HepG2 (cell line): ENCODE measurements around the gene COPS3. TPM values are rescaled to one million over a fixed set of nuclear protein-coding genes. Genes with fewer than 3 reads are reported as not detected.
A peak's percentile ranks its signal among the peaks of the same experiment; 100 is the strongest.

Experiments used
- CREB1 ChIP-seq, 2 experiments: fragments of 450-650 bp in 1 of 2; IDR thresholded peaks; 2 replicates each; pipeline ENCODE4 v1.6.1; 2016 to 2017; ENCODE audit warnings: control low read depth in 1 of 2, mild to moderate bottlenecking in 1 of 2, missing compliant biosample characterization in 1 of 2, missing genetic modification characterization in 1 of 2
- DMAP1 ChIP-seq: IDR thresholded peaks from 2 replicates; pipeline ENCODE4 v1.6.1; 2016
- HDAC1 ChIP-seq: sonication (generic); formaldehyde crosslinking; IDR thresholded peaks from 2 replicates; pipeline ENCODE4 v1.5.1; 2020; ENCODE audit warnings: mild to moderate bottlenecking, missing genetic modification reagents
- HMGXB4 ChIP-seq, 2 experiments: sonication (generic) in 1 of 2; formaldehyde crosslinking in 1 of 2; IDR thresholded peaks; 2 replicates each; pipeline versions ENCODE4 v1.4.0 to v1.6.1; 2018 to 2020; ENCODE audit warnings: missing genetic modification reagents in 2 of 2, borderline replicate concordance in 1 of 2, low read depth in 1 of 2, mild to moderate bottlenecking in 1 of 2, missing biosample characterization in 1 of 2
- NFE2L1 ChIP-seq: sonication (generic); formaldehyde crosslinking; IDR thresholded peaks from 2 replicates; pipeline ENCODE4 v1.4.0; 2020; ENCODE audit warnings: missing genetic modification reagents, mild to moderate bottlenecking, borderline replicate concordance
- REL ChIP-seq: sonication (generic); formaldehyde crosslinking; conservative IDR thresholded peaks from 2 replicates; pipeline ENCODE4 v1.8.0; 2022; ENCODE audit warnings: mild to moderate bottlenecking, missing genetic modification reagents, moderate library complexity
- RNF219 ChIP-seq: sonication (generic); formaldehyde crosslinking; IDR thresholded peaks from 2 replicates; pipeline ENCODE4 v1.5.0; 2020; ENCODE audit warnings: mild to moderate bottlenecking, missing genetic modification reagents
- SRSF1 ChIP-seq: fragments of 200-400 bp; formaldehyde crosslinking; optimal IDR thresholded peaks from 2 replicates; pipeline ENCODE3; 2017; ENCODE audit warnings: mild to moderate bottlenecking, low read depth, low read length, moderate library complexity
- ZC3H13 ChIP-seq: sonication (generic); formaldehyde crosslinking; IDR thresholded peaks from 2 replicates; pipeline ENCODE4 v1.8.1; 2023; ENCODE audit warnings: mild to moderate bottlenecking, missing genetic modification reagents, moderate library complexity
- ZFYVE20 ChIP-seq: sonication (generic); formaldehyde crosslinking; IDR thresholded peaks from 2 replicates; pipeline ENCODE4 v1.8.0; 2023; ENCODE audit warnings: low read depth, mild to moderate bottlenecking, moderate library complexity, missing genetic modification reagents, borderline replicate concordance
- ZNF207 ChIP-seq: fragments of 450-650 bp; IDR thresholded peaks from 2 replicates; pipeline ENCODE4 v1.6.1; 2016; ENCODE audit warnings: antibody characterized with exemption, borderline replicate concordance
- ZNF343 ChIP-seq: sonication (generic); formaldehyde crosslinking; IDR thresholded peaks from 2 replicates; pipeline ENCODE4 v1.4.0; 2020; ENCODE audit warnings: mild to moderate bottlenecking, missing genetic modification reagents
- ZNF367 ChIP-seq: sonication (generic); formaldehyde crosslinking; IDR thresholded peaks from 2 replicates; pipeline ENCODE4 v1.4.0; 2020; ENCODE audit warnings: missing genetic modification reagents, borderline replicate concordance
- ZNF383 ChIP-seq: sonication (generic); formaldehyde crosslinking; IDR thresholded peaks from 2 replicates; pipeline ENCODE4 v1.4.0; 2020; ENCODE audit warnings: missing genetic modification reagents, mild to moderate bottlenecking, borderline replicate concordance
- ZNF564 ChIP-seq: sonication (generic); formaldehyde crosslinking; IDR thresholded peaks from 2 replicates; pipeline ENCODE4 v1.8.1; 2023; ENCODE audit warnings: mild to moderate bottlenecking, missing genetic modification reagents
- ZNF746 ChIP-seq: sonication (generic); formaldehyde crosslinking; IDR thresholded peaks from 2 replicates; pipeline ENCODE4 v1.8.0; 2022; ENCODE audit warnings: mild to moderate bottlenecking, missing genetic modification reagents
- polyA plus RNA-seq, 8 experiments: library from polyadenylated mRNA; depleted of rRNA in 3 of 8; stranded (reverse) in 7 of 8; unstranded in 1 of 8; fragments of >200 nt; fragmentation: Illumina TruSeq in 4 of 8; extraction: Trizol in 4 of 8; gene quantifications; 2 replicates each; pipeline versions ENCODE4 v1.2.1 to v1.2.3, GENCODE V29; 2011 to 2016; ENCODE audit warnings: low read depth in 4 of 8, missing spikeins in 1 of 8, mixed read lengths in 1 of 8; ENCODE audit not compliant: insufficient read depth in 1 of 8
- total RNA-seq, 5 experiments: library from RNA; depleted of rRNA; stranded (reverse); fragments of >200 nt; fragmentation: Illumina TruSeq; extraction: Trizol; gene quantifications; 2 replicates each; pipeline ENCODE4 v1.2.3, GENCODE V29; 2016; ENCODE audit warnings: low read depth in 1 of 5
- TF ChIP-seq, protein P1 (sequence below): sonication (generic); formaldehyde crosslinking; IDR thresholded peaks from 2 replicates; pipeline ENCODE4 v1.8.1; 2023; ENCODE audit warnings: mild to moderate bottlenecking, missing genetic modification reagents, borderline replicate concordance
- TF ChIP-seq, protein P2 (sequence below): sonication (generic); formaldehyde crosslinking; IDR thresholded peaks from 2 replicates; pipeline ENCODE4 v1.5.1; 2020; ENCODE audit warnings: mild to moderate bottlenecking, missing genetic modification reagents, borderline replicate concordance

COPS3 gene
- total and polyA plus RNA-seq, 2 of the 13 experiments (the other 11 are each of a cell fraction or from before 2014, with no cell fraction given) = 46.3 to 103 TPM

- TF ChIP-seq, protein P1, sequence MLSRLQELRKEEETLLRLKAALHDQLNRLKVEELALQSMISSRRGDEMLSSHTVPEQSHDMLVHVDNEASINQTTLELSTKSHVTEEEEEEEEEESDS (CRISPR knock-in tag) = no peak
- TF ChIP-seq DMAP1 (no peak; the same call in 1 of the 2 replicates), ZFYVE20 (no peak), HMGXB4 (CRISPR knock-in tag; IDR thresholded peaks at IDR 0.05; ENCODE audit: borderline replicate concordance in 1 of 2, low read depth in 1 of 2) (peak in 1 of 2 experiments; percentile 45; a peak in 2 of 4 replicates), ZNF564 (CRISPR knock-in tag) (no peak; the same call in 1 of the 2 replicates), HDAC1 (0 out of 2 replicates have a peak, but pooled peaks have one; percentile 34), REL (CRISPR knock-in tag) (peak; percentile 17; the same call in 1 of the 2 replicates), ZNF383 (CRISPR knock-in tag) (no peak), ZC3H13 (CRISPR knock-in tag) (peak; percentile 20; the same call in 1 of the 2 replicates), ZNF207 (no peak), ZNF367 (no peak), ZNF343 (CRISPR knock-in tag) (0 out of 2 replicates have a peak, but pooled peaks have one; percentile 15), RNF219 (CRISPR knock-in tag) (no peak), NFE2L1 (CRISPR knock-in tag) (no peak), SRSF1 (peak; percentile 11), ZNF746 (CRISPR knock-in tag) (no peak; the same call in 1 of the 2 replicates), CREB1 (IDR thresholded peaks at IDR 0.05) (no peak), CREB1 (CRISPR knock-in tag; IDR thresholded peaks at IDR 0.05) (no peak)
- TF ChIP-seq, protein P2, sequence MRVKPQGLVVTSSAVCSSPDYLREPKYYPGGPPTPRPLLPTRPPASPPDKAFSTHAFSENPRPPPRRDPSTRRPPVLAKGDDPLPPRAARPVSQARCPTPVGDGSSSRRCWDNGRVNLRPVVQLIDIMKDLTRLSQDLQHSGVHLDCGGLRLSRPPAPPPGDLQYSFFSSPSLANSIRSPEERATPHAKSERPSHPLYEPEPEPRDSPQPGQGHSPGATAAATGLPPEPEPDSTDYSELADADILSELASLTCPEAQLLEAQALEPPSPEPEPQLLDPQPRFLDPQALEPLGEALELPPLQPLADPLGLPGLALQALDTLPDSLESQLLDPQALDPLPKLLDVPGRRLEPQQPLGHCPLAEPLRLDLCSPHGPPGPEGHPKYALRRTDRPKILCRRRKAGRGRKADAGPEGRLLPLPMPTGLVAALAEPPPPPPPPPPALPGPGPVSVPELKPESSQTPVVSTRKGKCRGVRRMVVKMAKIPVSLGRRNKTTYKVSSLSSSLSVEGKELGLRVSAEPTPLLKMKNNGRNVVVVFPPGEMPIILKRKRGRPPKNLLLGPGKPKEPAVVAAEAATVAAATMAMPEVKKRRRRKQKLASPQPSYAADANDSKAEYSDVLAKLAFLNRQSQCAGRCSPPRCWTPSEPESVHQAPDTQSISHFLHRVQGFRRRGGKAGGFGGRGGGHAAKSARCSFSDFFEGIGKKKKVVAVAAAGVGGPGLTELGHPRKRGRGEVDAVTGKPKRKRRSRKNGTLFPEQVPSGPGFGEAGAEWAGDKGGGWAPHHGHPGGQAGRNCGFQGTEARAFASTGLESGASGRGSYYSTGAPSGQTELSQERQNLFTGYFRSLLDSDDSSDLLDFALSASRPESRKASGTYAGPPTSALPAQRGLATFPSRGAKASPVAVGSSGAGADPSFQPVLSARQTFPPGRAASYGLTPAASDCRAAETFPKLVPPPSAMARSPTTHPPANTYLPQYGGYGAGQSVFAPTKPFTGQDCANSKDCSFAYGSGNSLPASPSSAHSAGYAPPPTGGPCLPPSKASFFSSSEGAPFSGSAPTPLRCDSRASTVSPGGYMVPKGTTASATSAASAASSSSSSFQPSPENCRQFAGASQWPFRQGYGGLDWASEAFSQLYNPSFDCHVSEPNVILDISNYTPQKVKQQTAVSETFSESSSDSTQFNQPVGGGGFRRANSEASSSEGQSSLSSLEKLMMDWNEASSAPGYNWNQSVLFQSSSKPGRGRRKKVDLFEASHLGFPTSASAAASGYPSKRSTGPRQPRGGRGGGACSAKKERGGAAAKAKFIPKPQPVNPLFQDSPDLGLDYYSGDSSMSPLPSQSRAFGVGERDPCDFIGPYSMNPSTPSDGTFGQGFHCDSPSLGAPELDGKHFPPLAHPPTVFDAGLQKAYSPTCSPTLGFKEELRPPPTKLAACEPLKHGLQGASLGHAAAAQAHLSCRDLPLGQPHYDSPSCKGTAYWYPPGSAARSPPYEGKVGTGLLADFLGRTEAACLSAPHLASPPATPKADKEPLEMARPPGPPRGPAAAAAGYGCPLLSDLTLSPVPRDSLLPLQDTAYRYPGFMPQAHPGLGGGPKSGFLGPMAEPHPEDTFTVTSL (CRISPR knock-in tag) = 0 out of 2 replicates have a peak, but pooled peaks have one; percentile 43
Observed at GRCh38 chr17:17205368-17206123, 75.5 kb downstream of the COPS3 start (continued).
